GM18909 (cell line): Measurements from ENCODE around the gene PGLYRP2.
"Not testable (repeated sequence)": the region's sequence is repeated elsewhere in the genome, so short reads cannot be mapped to it uniquely, and the experiment has no call there.

ENCODE experiments used
- ATAC-seq: cut with Tn5 transposase; IDR thresholded peaks from one replicate; pipeline ENCODE4 v1.9.1; 2021; ENCODE audit warnings: mild to moderate bottlenecking; ENCODE audit not compliant: unreplicated experiment, poor library complexity

PGLYRP2 gene

DNA sequence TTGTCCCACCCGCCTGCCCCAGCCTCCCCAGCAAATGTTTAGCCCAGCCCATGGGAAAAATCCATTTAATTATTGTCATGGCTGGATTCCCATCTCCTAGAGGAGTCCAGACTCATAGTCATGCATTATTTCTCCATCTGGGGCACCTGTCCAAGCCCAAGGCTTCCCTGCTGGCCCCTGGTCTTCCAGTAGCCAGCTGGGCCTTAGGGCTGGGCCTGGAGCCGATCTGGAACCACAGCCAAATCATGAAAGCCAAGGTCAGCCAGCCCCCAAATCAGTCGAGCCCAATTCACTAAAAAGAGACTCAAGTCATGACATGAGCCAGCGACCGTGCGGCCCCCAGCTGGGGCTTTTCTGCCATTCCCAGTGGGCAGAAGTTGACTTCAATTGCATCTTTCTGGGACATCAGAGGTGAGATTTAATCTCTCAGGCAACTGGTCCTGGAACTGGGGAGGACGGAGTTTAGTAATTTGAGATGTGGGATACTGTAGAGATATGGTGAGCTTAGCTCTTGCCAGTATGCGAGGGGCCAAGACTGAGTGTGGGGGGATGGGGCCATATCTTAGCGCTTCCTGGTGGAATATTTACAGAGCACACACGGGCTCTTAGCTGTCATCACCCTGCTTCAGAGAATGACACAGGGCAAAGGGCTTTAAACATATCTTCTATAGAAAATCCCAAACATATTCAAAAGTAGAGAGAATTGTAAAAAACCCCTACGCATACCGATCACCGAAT is 9.4 kb upstream of the PGLYRP2 start:
- no peak for ATAC-seq

- ATAC-seq: no peak
These were observed 7.7 kb upstream of the PGLYRP2 start for GRCh38 chr19:15487038-15487437.

DNA sequence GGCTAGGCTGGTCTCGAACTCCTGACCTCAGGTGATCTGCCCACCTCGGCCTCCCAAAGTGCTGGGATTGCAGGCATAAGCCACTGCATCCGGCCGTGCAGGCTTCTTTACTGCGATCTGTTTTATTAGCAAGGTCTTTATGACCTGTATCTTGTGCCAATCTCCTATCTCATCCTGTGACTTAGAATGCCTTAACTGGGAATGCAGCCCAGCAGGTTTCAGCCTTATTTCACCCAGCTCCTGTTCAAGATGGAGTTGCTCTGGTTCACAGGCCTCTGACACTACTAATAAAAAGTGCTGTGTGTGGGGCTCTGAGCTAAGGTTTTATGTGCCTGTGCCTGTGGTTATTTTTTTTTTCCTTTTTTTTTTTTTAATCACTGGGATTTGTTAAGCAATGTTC is 6.5 kb upstream of the PGLYRP2 start:
- not testable (repeated sequence) for ATAC-seq

- ATAC-seq: not testable (repeated sequence)
These were observed 1.7 kb upstream of the PGLYRP2 start for GRCh38 chr19:15480996-15481395.

DNA sequence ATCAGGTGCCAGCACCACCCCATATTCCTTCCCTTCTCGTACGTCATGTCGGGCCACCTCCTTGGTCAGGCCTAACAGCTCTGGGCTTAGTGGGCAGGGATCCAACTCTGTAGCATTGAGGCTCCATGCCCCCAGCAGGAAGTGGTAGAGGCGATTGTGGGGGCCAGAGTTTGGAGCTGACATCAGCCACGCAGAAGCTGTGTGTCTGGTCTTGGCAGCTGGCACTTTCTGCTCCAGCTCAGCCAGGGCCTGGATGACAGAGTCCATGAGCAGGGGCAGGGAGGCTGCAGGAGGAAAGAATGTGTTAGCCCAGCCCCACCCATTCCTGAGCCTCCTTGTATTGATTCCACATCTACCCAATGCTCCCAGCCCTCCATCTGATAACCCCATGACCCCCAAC is 3.0 kb downstream of the PGLYRP2 start:
- no peak for ATAC-seq

DNA sequence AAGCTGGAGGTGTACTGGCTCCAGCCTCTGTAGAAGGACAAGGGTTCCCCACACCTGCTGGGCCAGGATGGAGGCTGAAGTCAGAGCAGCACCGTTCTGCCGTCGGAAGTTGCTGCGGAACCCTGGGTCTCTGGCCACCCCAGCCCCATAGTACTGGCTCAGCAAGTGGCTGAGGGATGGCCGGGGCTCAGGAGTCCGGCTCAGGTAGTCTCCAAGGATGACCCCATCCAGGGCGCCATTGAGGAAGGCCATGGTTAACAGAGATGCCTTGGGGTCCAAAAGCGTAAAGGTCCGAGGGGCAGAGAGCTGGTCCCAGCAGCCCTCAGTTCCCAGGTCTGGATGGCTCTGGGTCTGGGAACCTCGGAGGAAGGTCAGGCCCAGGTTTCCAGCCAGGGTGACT is 3.7 kb downstream of the PGLYRP2 start:
- ATAC-seq: no peak

DNA sequence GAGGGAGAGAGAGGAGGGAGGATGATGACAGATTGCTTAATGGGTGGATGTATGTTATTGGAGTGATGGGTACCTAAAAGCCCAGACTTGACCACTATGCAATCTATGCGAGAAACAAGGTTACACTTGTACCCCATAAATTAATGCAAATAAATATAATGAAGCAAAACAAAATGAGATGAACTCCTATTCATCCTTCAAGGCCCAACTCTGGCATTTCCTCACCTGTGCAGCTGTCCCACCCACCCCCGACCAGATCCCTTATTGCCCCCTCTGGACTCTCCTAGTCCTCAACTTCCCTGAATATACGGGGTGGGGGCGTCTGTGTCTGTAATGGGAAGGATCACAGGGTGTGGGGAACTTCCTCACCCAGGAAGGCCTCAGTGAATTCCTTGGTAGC is 4.1 kb downstream of the PGLYRP2 start:
- no peak for ATAC-seq

- not testable (repeated sequence) for ATAC-seq
These were observed 5.5 kb downstream of the PGLYRP2 start for GRCh38 chr19:15473821-15474220.

DNA sequence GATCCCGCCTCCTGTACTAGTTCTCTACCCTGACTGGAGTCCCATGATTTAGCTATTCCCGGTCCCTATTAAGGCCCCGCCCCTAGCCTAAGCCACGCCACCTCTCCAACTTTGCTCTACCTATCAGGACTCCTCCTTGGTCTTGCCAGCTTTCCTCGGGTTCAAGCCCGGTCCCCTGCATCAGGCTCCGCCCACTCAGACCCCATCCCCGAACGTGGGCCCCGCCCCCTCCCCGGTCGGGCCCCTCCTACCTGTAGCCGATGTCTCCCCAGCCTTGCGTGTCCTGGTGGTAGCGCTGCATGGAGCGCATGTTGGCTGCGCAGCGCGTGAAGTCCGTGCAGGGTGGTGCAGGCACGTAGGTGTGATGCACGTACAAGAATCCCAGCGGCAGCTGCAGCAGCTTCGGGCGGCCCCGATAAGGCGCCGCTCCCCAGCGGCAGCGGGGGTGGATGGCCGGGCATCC is 7.6 kb downstream of the PGLYRP2 start:
- no peak for ATAC-seq

DNA sequence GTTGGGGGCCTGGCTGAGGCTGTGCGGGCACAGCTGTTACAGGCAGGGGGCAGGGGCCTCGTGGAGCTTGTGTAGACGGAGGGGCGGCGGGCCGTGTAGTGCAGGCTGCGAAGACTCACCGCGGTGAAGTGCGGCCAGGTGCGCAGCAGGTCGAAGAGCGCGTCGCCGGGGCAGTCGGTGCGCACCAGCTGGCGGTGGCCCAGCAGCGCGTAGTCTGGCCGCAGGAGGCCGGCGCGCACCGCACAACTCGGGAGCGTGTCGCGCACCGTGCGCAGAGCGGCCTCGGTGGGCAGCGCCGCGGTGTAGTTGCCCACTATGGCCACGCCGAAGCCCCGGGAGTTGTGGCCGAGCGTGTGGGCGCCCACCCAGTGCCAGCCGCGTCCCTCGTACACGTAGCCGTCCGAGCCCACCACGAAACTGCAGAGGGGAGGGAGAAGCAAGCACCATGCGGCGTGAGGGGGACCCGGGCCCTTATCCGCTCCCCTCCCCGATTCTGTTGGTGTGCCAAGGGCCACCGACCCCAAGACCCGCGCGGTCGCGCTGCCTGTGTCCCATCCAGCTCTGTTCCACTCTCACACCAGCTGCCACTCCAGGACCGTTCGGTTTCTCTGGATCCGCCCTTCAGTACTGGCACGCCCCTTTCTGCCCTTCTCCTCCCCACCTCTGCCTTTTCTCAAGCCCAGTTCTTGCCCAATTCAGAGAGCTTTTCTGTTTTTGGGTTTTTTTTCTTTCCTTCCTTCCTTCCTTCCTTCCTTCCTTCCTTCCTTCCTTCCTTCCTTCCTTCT is 9.6 kb downstream of the PGLYRP2 start:
- ATAC-seq: no peak

- ATAC-seq: no peak
These were observed 10.4 kb downstream of the PGLYRP2 start for GRCh38 chr19:15468675-15469512.

DNA sequence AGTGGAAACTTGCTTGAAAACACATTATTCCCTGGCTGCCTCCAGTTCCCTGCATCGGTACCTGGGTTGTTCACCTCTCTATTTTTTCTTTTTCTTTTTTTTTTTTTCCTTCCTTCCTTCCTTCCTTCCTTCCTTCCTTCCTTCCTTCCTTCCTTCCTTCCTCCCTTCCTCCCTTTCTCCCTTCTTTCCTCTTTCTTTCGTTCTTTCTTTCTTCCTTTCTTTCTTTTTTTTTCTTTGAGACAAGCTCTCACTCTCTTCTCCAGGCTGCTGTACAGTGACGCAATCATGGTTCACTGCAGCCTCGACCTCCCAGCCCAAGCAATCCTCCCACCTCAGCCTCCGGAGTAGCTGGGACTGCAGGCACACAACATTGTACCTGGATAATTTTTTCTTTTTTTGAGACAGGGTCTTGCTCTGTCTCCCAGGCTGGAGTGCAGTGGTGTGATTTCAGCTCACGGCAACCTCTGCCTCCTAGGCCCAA is 11.5 kb downstream of the PGLYRP2 start:
- ATAC-seq: no peak

DNA sequence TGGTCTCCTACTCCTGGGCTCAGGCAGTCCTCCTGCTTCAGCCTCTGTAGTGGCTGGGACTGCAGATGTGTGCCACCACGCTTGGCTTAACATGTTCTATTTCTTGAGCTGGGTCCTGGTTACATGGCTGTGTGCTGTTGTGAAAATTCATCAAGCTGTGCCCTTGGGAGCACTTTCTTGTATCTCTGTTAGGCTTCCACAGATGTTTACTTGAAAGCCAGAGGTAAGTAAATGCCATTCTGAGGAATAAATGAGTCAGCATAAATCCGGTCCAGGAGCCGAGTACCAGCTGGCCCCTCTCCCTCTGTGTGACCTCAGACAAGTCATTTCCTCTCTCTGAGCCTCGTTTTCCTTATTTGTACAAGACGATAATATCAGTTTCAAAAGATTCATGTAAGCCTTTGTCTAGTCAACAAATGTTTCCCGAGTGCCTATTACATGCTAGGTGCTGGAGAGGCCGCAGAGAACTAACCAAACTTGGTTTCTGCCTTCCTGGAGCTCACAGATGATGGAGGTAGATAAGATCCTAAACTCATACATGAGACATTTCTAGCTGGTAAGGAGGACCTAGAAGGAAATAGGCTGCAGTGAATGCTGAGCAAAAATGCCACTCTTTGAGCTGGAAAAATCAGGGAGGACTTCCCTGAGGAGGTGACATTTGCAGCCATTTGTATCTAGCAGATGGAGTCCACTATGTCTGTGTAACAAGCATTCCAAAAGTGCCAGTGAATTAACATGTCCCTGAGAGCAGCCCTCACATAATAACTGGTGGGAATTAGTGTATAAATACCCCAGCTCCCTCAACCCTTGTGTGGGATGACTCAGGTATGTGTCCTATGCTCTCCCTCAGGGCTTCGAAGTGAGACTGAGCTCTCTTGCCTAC is 12.2 kb downstream of the PGLYRP2 start:
- peak; percentile 52 for ATAC-seq

DNA sequence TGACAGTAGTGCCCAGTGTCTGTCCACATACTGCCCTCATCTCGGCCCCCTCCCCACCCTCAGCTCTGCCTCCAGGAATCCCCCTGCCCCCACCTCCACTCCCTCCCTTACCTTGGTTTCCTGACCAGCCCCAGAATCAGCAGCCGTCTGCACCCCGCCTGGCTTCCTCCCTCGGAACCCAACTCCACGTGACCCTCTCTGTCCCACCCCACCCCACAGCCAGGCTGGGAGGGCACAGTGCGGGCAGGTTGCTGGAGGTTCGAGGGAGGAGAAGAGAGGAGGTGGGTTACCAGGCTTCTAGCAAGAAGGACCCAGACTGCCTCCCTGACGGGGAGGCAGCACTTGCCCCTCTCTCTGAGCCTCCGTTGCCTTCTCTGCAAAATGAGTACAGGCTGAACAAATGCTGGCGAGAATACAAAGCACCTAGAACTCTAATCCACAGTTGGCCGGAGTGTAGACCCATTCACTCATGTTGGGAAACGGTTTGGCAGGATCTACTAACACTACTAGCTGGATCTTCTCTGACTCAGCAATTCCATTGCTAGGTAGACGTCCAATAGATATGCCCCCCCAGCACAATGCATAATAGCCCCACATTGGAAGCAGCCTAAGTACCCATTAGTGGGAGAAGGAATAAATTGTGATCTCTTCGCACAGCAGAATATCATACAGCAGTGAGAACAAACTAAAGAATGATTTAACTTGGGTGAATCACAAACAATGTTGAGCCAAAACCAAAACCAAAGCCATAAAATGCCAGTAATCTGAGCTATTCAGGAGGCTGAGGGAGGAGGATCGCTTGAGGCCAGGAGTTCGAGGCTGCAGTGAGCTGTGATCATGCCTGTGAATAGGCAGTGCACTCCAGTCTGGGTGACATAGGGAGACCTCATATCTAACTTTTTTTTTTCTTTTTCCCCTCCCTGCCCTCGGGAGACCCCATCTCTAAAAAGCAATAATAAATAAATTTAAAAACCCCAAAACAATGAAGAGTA is 14.6 kb downstream of the PGLYRP2 start, which contains the start of gene RASAL3:
Gene RASAL3, minus strand, starts transcription at position 151 of the 992 bp plus-strand sequence. CDS start 186 bp downstream, outside the sequence.
- ATAC-seq: peak; percentile 51

GRCh38 chr19:15463861-15464371 is 15.4 kb downstream of the PGLYRP2 start:
- ATAC-seq: peak; percentile 41

DNA sequence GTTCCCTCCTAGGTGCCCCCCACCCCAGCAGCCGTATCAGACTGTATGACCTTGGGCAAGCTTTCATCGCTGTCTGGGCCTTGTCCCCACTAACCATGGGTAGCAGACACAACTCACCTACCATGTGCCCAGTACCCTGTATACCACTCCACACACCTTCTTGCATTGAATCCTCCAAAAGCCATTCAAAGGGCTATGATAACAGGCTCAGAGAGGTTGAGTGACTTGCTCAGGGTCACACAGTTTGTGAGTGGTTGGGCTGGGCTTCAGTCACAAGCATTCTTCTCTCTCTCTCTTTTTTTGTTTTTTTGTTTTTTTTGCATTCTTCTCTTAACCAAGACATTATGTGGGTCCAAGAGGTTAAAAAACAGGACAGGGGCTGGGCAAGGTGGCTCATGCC is 17.6 kb downstream of the PGLYRP2 start:
- no peak for ATAC-seq

DNA sequence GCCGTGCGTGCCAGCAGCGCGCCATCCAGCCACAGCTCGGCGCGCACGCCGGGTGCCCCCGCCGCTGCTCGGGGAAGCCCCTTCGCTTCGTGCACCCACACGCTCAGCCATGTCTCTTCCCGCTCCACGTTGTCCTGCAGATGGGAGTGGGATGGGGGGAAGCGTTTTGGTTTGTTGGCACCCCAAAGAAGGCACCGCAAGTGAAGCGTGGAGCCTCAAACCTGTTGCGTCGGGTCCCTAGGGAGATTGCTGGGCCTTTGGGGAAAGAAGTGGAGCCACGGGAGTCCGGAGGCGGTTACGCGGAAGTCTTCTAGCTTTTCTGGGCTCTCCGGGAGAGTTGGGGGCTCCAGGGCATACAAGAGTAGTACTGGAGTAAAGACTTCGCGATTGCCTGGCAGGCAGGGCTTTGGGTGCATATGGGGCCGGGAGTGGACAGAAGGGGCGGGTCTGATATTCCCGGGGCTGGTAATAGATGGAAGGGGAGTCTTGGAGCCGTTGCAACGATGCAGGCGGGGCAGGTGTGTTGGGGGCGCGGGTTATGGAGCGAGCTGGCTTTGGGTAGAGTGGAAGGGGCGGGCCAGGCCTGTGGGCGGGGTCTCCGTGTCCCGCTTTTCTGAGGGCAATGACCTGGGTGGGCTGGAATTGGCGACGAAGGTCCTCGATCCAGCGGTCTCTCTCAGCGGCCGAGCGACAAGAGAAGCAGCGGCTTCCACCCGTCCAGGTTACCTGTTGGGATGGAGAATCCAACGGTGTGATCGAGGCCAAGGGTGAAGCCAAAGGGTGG is 21.4 kb downstream of the PGLYRP2 start:
- ATAC-seq: no peak
